Measurements from ENCODE around the gene ROPN1L. TPM values are rescaled to one million over a fixed set of nuclear protein-coding genes. Genes with fewer than 3 reads are reported as not detected.

ROPN1L gene
- total and polyA plus RNA-seq, 2 of the 8 experiments (the other 6 are each of a cell fraction or from before 2014, with no cell fraction given) = 0.24 to 0.73 TPM

DNA sequence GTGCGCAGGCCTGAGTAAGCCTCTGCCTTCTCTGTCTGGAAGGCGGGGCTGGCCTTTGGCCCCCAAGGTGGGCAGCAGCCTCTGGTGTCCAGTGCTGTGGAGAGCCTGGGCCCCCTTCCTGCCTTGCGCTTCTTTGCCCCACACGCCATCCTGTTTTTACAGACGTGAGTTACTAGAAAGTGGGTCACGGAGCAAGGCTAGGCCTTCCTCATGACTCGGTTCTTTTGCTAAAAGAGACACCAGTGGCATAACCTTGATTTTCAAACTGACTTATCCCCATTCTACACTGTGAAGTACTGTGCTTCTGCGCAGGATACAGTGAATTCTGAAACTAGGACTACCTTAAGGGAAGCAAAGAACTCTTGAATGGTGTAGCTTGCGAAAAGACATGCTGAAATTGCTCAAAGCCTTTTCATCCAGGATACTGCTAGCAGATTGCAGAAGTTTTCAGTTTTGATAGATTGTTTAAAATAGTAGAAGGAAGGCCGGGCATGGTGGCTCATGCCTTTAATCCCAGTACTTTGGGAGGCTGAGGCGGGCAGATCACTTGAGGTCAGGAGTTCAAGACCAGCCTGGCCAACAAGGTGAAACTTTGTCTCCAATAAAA lies 7.2 kb downstream of the ROPN1L start (continued):
- TF ChIP-seq CHD7 (IDR thresholded peaks at IDR 0.05; ENCODE audit: insufficient replicate concordance, low read length) (no peak), POLR2A (IDR thresholded peaks at IDR 0.05; ENCODE audit: control extremely low read depth in 1 of 2, low read depth in 2 of 2, low read length in 2 of 2) (no peak), RXRA (IDR thresholded peaks at IDR 0.05; ENCODE audit: insufficient read depth, low read depth, low read length) (no peak), CHD2 (IDR thresholded peaks at IDR 0.05; ENCODE audit: low read length) (no peak), SP1 (IDR thresholded peaks at IDR 0.05; ENCODE audit: low read depth, low read length) (no peak)

Data from H1 (cell line).